GM19035 (cell line): Measurements from ENCODE around the gene MAN1A1.
A peak's percentile ranks its signal among the peaks of the same experiment; 100 is the strongest.

ENCODE experiments used
- ATAC-seq: cut with Tn5 transposase; IDR thresholded peaks from one replicate; pipeline ENCODE4 v1.9.1; 2021; ENCODE audit not compliant: unreplicated experiment

MAN1A1 gene

DNA sequence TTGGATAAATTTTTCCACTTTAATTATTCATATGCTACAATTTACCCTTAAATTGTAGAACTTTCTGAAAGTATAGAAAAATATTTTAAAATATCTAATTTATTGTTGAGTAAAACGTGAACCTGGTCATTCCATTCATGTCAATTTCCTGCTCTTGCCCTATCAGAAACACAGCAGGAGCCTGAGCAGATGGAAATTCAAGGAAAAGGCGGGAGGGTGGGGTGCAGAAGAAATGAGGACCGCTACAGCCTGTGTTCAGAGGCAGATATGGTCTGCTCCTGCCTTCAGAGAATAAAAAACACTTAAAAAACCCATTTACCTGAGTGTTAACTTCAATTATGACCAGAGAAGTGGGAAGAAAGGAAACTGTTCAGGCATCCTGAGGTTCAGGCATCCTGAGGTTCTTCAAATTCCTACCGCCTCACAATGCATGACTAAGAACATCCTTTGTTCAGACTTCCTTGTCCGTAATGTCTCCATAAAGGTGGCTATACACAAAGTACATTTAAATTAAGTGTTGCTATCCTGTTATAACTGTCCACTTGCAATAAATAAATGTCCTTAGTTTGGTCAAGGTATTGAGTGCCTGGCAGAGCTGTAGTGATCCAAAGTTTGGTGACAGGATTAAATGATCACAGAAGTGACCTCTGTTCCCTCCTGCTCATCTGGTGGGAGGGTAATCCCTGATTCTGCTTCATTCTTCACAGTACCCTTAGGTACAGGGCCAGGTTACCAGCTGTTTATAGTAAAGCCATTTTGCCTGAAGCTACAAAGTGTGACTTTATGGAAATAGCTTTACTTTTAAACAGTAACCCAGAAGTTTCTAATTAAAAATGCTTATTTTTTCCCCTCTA, 109.1 kb downstream of the MAN1A1 start:
- ATAC-seq = no peak

DNA sequence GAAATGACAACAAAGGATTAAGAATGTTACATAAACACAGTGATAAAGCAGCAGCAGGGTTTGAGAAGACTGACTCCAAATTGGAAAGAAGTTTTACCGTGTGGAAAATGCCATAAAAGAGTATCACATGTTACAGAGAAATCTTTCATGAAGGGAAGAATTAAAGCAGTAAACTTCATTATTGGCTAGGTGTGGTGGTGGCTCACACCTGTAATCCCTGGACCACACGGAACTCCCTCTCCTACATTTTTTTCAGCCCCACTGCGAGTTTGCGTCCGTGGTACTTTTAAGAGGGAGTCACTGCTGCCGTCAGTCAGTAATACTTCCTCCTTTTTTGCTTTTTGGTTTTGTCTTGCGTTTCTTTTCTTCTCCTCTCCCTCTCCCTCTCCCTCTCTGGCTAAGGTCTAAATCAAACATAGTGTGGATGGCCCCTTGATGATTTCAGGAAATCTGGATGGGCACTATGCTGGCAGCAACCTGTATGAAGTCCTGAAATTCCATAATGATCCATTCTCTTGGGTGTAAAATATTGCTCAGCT, 112.3 kb downstream of the MAN1A1 start:
- ATAC-seq = no peak

DNA sequence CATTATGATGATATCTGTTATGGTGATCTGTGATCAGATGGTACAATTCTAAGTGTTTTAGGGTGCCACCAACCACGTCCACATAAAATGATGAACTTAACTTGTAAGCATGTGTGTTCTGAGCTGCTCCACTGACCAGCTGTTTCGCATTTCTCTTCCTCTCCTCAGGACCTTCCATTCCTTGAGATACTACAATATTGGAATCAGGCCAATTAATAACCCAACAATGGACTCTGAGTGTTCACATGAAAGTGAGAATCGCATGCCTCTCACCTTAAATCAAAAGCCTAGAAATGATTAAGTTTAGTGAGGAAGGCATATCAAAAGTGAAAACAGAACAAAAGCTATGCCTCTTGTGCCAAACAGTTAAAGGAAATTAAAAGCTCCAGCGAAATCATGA, 114.6 kb downstream of the MAN1A1 start:
- no peak for ATAC-seq

DNA sequence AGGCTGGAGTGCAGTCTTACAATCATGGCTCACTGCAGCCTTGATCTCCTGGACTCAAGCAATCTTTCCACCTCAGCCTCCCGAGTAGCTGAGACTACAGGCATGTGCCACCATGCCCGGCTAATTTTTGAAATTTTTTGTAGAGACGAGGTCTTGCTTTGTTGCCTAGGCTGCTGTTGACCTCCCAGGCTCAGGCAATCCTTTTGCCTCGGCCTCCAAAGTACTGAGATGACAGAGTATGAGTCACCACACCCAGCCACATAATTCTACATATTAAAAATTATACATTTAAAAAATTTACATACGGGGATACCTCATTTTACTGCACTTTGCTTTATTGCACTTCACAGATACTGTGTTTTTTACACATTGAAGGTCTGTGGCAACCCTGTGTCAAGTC, 115.1 kb downstream of the MAN1A1 start:
- ATAC-seq = no peak

DNA sequence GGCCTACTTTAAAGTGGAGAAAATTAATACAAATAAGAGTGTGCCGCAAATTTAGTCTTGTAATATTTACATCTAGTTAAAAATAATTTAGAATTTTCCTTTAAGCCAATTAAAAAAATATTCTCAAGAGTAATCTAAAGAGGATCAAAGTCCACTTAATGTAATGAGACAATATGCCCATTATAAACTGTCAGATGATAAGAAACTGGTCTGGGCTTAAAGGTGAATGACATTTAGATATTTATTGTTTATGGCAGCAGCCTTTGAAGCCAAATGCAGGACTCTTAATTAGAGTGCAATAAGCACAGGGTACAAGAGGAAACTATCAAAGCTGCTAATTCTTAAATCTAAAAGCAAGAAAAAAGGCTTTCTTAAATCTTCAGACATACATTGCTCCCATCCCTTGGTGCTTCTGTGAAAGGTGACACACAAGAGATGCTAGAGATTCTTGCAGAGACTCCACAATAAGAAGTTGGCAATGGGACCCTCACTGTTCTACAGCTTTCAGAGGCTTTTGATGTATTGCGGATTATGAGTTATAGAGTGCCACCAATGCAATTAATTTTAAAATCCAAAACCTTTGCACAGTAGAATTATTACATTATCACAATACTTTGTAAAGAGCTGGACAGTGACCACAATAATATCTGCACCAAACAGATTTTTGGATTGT, 116.1 kb downstream of the MAN1A1 start:
- no peak for ATAC-seq

DNA sequence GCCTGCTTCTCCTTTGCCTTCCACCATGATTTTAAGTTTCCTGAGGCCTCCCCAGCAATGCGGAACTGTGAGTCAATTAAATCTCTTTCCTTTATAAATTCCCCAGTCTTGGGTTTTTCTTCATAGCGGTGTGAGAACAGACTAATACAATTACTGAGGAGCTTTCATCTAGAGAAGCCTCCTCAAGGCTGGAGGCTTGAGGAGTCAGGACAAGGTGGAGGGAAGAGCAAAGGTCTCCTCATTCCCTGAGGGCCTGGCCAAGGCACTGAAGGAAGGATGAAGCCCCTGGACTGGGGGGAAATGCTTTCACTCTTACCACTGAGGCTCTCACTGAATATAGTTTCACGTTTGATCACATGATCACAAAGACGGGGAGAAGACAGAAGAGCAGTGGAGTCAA, 118.2 kb downstream of the MAN1A1 start:
- ATAC-seq = no peak

DNA sequence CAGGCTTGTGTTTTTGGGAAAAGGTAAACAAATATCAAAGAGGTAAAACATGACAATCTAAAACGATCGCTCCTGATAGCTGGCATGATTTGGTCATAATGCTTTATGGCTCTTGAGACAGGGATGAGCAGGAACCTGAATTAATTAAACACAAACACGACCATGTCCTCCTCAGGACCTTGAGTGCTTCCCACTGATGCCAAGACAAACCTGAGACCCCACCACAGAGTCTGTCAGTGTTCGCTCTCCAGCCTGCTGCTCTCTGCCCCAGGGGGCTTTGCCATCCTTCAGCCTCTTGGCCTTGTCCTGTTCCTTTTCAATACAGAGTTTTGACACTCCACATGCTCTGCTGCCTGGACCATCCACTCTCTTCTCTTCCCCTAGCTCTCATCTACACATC, 119.4 kb downstream of the MAN1A1 start:
- ATAC-seq = no peak

DNA sequence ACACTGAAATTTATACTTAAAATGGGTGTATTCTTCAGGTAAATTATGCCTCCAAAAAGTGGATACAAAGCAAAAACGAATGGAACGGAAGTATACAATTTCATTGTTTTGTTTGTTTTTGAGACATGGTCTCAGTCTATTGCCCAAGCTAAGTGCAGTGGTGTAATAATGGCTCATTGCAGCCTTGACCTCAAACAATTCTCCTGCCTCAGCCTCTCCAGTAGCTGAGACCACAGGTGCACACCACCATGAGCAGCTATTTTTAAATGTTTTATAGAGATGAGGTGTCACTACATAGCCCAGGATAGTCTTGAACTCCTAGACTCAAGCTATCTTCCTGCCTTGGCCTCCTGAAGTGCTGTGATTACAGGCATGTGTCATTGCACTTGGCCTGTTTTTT, 122.2 kb downstream of the MAN1A1 start:
- no peak for ATAC-seq

DNA sequence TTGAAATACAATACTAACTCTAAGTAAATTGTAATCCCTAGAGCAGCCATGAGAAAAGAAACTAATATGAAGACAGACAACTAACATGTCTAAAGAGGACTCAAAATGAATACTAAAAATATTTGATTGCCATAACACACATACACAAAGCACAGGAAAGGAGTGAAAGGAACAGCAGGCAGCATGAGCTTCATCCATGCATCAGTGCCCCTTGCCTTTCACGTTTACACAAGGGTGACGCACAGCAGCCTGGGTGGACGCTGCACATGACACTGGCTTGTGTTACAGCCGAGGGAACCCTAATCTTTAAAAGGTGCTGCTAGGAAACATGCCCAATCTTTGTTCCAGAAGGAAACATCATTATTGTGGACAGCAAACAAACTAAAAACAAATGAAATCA, 123.5 kb downstream of the MAN1A1 start:
- no peak for ATAC-seq

DNA sequence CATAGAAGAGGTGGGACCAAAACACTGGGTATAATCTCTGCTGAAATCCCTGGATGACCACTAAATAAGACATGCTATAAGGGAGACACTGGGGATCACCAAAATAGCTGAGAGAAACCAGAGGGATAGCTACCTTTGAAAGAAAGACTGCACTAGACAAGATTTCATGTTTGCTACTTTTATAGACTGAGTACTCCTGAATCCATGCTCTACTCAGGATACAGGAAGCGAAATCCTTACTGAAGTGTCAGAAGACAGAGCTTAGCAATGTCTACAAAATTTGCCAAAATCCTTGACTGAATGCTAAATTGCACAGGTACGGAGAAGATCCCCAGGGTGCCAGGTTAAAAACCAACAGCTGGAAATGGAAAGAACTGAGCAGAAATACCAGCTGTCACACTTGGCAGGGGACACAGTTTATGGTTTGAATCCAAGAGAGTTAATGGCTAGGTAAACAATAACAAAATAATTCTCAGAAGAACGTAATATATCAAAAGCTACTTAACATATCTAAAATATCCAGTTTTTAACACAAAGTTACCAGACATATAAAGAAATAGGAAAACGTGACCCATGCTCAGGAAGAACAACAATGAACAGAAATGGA, 125.4 kb downstream of the MAN1A1 start:
- ATAC-seq = no peak

DNA sequence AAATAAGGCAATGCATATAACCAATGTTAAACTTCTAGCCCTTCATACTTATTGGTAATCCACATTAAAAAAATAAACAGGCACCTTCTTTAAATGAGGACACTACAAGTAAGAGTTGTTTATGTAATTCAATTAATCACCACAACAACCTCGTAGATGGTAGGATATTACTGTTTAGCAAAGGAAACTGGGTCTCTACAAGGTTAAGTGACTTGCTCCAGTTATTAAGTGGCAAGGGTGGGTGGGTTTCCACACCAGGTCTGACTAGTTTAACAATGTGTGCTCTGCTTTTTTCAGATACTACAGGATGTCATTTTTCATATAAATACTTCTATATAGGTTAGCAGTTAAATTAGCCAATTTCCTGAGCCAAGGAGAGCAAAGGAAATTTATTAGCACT, 129.1 kb downstream of the MAN1A1 start:
- no peak for ATAC-seq

DNA sequence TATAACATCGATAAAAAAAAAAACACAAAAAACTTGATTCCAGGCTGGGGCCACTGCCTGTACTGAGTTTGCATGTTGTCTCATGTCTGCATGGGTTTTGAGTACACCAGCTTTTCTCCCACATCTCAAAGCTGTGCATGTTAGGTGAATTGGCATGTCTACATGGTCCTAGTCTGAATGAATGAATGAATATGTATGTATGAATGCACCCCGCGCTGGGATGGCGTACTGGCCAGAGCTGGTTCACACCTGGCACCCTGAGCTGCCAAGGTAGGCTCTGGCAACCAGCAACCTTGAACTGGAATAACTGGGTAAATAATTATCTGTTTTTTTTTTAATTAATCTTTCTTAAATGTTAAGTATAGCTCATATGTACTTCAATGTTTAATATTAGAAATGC, 131.0 kb downstream of the MAN1A1 start:
- ATAC-seq = no peak

DNA sequence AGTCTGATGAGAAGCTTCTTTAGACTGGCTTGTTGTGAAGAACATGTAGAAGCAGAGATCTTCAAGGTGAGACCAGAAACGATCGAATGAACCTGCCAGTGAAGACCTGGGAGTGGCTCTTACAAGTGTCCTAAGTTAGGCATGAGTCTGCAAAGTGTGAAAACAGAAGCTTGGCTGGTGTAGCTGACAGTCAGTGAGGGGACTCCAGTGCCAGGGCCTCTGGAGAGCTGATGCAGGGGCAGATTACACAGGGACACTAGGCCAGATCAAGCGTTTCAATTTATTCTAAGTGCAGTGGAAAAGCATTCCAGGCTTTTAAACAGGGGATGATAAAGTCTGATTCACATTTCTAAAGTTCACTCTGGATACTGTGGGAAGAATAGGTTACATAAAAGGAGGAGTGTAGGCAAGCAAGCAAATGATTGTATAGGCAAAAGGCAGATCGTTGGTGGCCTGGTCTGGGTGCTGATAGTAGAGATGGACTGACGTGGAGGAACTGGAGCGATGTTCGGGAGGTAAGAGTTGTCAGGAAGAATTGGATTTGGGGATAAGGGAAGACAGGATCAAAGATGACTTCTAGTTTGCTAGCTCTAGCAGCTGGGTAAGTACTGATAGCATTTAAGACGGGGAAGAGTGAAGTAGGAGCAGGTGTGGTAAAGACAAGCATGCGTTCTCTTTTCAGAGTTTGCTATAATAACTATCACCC, 133.5 kb downstream of the MAN1A1 start:
- ATAC-seq = no peak

DNA sequence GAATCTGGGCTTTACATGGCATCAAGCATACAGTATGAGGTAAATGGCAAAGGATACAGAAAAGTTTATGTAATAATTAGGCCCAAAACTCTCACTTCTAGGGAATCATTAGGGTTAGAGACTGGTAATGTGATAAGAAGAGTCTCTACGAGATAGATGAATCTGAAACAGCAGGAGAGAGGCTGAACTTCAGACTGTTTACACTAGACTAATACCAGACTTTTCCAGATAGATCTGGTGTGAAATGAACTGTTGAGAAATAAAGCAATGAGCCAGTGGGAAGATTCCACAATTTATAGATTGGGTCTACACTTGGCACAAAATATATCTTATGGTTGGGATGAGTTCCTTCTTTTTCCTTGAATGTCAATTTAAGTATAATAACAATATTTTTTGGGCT, 134.3 kb downstream of the MAN1A1 start:
- ATAC-seq = no peak

DNA sequence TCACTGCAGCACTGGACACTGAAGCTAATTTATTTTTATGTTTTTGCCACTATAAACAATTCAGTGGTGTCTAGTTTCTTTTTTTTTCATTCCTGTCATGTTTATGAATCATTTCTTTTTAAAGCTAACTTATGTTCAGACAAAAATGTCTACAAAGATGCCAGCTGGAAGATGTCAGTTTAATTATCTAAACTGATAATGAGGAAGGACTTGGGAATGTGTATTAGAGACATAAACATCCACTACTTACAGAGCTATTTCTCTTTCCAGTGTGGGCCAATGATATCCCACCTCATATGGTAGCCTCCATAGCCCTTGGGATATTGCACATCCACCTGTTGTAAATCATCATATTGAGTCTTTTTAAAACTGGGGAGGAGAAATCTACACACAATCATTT, 139.0 kb downstream of the MAN1A1 start:
- ATAC-seq = no peak

DNA sequence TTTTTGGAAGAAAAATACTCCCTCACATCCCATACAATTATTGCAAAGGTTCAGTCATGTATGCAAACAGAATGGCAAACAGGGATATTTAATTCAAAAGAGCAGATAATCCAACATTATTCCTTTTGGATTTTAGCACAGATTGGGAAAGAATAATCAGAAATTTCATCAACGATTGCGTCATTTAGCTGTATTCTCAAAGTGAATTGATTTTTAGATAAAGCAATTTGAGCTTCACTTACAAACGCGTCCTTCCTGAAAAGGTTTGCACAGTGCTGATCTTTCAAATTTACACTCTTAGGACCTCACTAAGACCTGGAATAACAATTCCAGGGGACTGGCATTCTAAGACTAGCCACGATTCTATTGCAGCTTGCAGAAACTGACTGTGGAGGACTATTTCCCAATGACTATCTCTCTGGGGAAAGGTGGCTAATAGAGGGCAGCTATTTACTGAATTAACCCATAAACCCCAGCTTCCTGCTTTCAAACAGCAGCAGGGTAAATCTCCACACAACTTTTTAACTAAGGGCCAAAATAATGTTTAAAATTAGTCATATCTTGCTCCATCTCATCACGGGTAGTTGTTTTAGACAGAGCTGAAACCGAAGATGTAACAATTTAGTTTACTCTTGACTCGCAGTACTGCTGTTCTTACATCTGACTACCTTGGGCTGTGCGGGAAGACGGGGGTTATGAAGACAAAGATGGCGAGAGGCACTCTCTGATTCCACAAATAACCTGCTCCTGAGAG, 139.9 kb downstream of the MAN1A1 start:
- ATAC-seq = peak; percentile 54

DNA sequence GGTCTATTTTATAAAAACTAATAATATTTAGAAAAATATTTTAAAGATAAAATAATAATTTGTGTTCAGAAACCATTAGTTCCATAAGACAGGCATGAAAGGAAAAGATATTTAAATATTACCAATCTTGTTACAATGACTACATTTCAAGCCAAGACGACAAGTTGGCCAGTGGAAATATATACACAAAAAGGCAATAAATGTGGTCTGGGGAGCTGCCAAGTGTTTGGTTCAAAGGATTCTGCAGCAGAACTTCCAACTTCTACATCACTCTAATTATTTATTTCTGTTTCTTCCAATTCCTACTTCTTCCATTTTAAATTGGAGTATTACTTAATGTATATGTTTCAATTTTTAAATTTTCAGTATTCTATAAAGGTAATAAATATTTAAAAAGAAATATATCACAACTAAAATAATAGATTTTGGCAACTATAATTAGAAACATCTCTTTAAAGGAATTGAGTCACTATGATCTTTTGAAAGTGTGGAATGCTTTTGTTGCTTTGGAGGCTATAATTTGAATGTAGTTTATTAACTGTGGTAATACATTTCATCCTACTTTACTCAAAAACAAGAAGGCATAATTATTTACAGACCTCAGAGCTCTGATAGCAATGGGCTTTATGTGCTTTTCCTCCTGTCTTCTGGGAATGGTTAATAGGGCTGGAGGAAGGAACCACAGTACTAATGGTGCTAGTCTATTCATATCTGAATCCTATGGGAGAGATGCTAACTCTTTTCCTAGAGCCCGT, 141.4 kb downstream of the MAN1A1 start:
- no peak for ATAC-seq

DNA sequence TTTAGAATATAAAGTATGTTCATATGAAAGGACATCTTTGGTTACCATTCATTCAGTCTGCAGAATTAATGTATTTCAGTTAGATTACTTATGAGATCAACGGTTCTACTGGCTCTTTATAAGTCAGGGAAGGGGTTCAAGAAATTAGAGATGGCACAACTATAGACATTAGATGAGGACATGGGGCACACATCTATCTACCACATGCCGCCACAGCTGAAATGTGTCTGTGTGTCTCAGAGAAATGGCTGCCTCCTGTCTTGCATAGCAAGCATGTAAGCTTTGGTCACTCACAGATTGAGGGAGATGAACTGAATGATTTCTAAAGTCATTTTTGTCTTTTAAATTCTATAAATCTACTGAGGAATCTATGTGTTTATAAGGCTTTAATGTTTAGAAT, 142.2 kb downstream of the MAN1A1 start:
- ATAC-seq = no peak

DNA sequence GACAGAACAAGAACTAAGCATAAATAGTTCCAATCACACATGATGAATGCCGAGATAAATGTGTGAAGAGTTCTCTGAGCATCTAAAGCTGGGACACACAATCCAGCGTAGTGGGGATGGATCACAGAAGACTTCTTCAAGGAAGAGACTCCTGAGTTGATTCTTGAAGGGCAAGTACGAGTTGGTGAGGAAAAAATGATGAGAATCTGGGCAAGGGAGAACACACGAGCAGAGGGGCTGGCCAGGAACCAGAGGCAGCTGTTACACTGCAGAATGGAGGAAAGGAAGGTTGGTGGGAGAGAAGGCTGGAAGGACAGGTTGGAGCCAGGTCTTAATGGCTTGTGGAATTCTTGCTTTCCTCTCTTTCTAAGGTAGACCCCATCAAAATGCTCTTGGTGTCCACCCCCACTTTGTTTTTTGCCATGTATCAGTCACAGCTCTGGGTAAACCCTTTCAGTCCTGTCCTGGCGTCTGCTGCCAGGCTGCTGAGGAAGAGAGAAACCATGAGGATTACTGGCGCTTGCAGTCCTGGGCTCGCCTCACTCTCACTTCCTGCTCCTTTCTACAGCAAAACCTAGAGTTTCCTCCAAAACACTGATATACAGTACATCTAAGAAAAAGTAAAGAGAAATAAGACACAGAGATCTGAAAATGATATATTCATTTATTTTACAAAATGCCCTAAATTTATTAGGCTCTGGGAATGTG, 143.5 kb downstream of the MAN1A1 start:
- peak; percentile 61 for ATAC-seq
